ENCODE measurements around the gene MRPS33.
"Not testable (repeated sequence)": the region's sequence is repeated elsewhere in the genome, so short reads cannot be mapped to it uniquely, and the experiment has no call there.

The MRPS33 gene

GRCh38 chr7:140982508-140982907, 32.2 kb downstream of the MRPS33 start:
- H3K9ac ChIP-seq (ENCODE audit: low read length in 2 of 2) = no peak overlapping the region
- H3K4me1 ChIP-seq (ENCODE audit: control insufficient read depth, insufficient read depth, low read length) = no peaks in the 10 kb centered on the region
- H3K9me3 ChIP-seq (ENCODE audit: control insufficient read depth in 2 of 2, low read length in 2 of 2) = peaks cover 5 to 6% of the 10 kb centered on the region in 2 donors
- no peak overlapping the region for H3K4me3 ChIP-seq (ENCODE audit: low read length in 2 of 2)
- no peaks in the 10 kb centered on the region for H3K36me3 ChIP-seq (ENCODE audit: control insufficient read depth in 2 of 2, insufficient read depth in 2 of 2, low read length in 2 of 2)
- H3K27ac ChIP-seq (ENCODE audit: low read length) = no peak overlapping the region
- no peaks in the 10 kb centered on the region for H3K27me3 ChIP-seq (ENCODE audit: control insufficient read depth in 1 of 2, insufficient read depth in 2 of 2, low read length in 2 of 2)

GRCh38 chr7:140981951-140982350, 32.8 kb downstream of the MRPS33 start:
- no peak overlapping the region for H3K4me3 ChIP-seq (ENCODE audit: low read length in 2 of 2)
- H3K27me3 ChIP-seq (ENCODE audit: control insufficient read depth in 1 of 2, insufficient read depth in 2 of 2, low read length in 2 of 2) = no peaks in the 10 kb centered on the region
- no peak overlapping the region for H3K9ac ChIP-seq (ENCODE audit: low read length in 2 of 2)
- no peaks in the 10 kb centered on the region for H3K4me1 ChIP-seq (ENCODE audit: control insufficient read depth, insufficient read depth, low read length)
- peaks cover 5 to 6% of the 10 kb centered on the region in 2 donors for H3K9me3 ChIP-seq (ENCODE audit: control insufficient read depth in 2 of 2, low read length in 2 of 2)
- no peak overlapping the region for H3K27ac ChIP-seq (ENCODE audit: low read length)
- H3K36me3 ChIP-seq (ENCODE audit: control insufficient read depth in 2 of 2, insufficient read depth in 2 of 2, low read length in 2 of 2) = no peaks in the 10 kb centered on the region

DNA sequence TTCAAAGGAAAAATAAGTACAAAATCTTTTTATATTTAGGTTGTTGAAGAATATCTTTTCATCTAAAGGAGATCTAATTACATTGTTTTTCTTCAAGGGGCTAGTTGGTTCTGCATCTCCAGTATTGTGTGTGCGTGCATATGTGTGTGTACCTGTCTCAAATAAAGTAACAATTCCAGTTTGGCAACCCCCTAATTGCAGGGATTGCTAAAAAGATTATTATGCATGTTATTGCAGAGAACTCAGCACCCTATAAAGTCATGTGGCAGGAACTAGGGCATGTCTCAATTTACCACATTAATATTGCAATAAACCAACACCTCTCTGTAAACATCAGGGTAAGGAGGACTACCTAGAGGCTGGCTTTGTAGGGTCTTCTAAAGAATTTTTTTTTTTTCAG, 37.0 kb downstream of the MRPS33 start:
- Histone ChIP-seq H3K9ac (ENCODE audit: low read length in 2 of 2) (no peak overlapping the region), H3K27ac (ENCODE audit: low read length) (no peak overlapping the region), H3K4me3 (ENCODE audit: low read length in 2 of 2) (no peak overlapping the region), H3K36me3 (ENCODE audit: control insufficient read depth in 2 of 2, insufficient read depth in 2 of 2, low read length in 2 of 2) (no peaks in the 10 kb centered on the region), H3K9me3 (ENCODE audit: control insufficient read depth in 2 of 2, low read length in 2 of 2) (no peaks in the 10 kb centered on the region), H3K27me3 (ENCODE audit: control insufficient read depth in 1 of 2, insufficient read depth in 2 of 2, low read length in 2 of 2) (no peaks in the 10 kb centered on the region), H3K4me1 (ENCODE audit: control insufficient read depth, insufficient read depth, low read length) (no peaks in the 10 kb centered on the region)

DNA sequence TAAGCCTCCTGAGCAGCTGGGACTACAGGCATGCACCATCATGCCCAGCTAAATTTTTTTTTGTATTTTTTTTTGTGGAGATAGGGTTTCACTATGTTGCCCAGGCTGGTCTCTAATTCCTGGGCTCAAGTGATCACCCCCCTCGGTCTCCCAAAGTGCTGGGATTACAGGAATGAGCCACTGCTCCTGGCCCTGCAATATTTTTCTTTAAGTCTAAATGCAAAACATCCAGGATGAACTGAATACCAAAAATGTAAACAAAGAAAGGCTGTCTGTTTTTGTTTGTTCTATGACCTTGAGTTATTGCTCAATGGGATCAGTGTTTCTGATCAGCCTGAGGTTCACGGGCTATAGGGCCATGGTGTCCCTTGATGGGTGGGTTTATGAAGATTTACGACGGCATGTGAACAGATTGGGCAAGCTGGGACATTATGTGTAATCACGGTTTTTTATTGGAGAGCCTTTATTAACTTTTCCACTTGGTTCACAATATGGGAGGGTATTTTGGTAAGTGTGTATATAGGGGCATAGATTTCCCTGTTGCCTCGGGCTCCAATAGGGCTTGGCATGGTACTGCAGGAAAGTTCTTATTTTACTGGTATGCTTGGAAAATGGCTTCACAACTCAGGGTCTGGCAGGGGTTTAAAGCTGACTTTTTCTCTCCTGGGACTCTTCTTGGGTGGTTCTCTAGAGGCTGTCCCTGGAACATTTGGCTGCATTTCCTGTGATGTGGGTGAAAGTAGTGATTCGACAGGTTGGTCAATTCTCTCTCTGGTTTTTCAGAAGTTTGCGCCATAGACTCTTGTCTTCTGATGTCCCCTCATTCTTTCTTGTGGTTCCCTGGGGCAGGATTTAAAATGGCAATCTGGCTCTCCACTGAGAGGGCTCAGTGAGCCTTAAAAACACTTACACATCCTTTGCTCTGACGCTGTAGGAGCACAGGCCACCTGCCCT, 41.6 kb downstream of the MRPS33 start:
- Histone ChIP-seq H3K9me3 (ENCODE audit: control insufficient read depth in 2 of 2, low read length in 2 of 2) (no peaks in the 10 kb centered on the region), H3K36me3 (ENCODE audit: control insufficient read depth in 2 of 2, insufficient read depth in 2 of 2, low read length in 2 of 2) (no peaks in the 10 kb centered on the region), H3K4me3 (ENCODE audit: low read length in 2 of 2) (no peak overlapping the region), H3K27me3 (ENCODE audit: control insufficient read depth in 1 of 2, insufficient read depth in 2 of 2, low read length in 2 of 2) (no peaks in the 10 kb centered on the region), H3K4me1 (ENCODE audit: control insufficient read depth, insufficient read depth, low read length) (no peaks in the 10 kb centered on the region), H3K27ac (ENCODE audit: low read length) (no peak overlapping the region), H3K9ac (ENCODE audit: low read length in 2 of 2) (no peak overlapping the region)

- Histone ChIP-seq H3K9ac (ENCODE audit: low read length in 2 of 2) (no peak overlapping the region), H3K36me3 (ENCODE audit: control insufficient read depth in 2 of 2, insufficient read depth in 2 of 2, low read length in 2 of 2) (no peaks in the 10 kb centered on the region), H3K4me3 (ENCODE audit: low read length in 2 of 2) (no peak overlapping the region), H3K9me3 (ENCODE audit: control insufficient read depth in 2 of 2, low read length in 2 of 2) (no peaks in the 10 kb centered on the region), H3K27ac (ENCODE audit: low read length) (no peak overlapping the region), H3K27me3 (ENCODE audit: control insufficient read depth in 1 of 2, insufficient read depth in 2 of 2, low read length in 2 of 2) (no peaks in the 10 kb centered on the region), H3K4me1 (ENCODE audit: control insufficient read depth, insufficient read depth, low read length) (no peaks in the 10 kb centered on the region)
These were observed 42.4 kb downstream of the MRPS33 start for GRCh38 chr7:140972344-140972743.

DNA sequence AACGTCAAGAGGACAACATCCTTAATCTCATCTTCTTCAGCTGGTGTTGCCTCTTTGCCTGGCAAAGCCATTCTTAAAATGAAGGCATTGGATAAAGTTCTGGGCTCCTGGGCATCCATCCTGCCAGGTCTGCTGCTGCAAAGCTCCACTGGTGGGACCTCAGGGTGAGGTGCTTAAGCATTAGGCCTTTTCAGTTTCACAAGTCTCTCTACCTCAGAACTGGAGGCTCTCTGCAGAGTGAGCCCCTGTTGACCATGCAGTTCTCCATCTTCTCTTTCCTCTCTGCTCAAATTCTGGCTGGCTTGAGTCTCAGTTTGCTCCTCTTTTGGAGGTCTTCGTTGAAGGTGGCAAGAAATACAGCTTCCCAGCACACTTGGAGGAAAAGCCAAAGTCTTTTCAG, 47.3 kb downstream of the MRPS33 start:
- Histone ChIP-seq H3K9me3 (ENCODE audit: control insufficient read depth in 2 of 2, low read length in 2 of 2) (no peaks in the 10 kb centered on the region), H3K4me1 (ENCODE audit: control insufficient read depth, insufficient read depth, low read length) (no peaks in the 10 kb centered on the region), H3K27me3 (ENCODE audit: control insufficient read depth in 1 of 2, insufficient read depth in 2 of 2, low read length in 2 of 2) (no peaks in the 10 kb centered on the region), H3K36me3 (ENCODE audit: control insufficient read depth in 2 of 2, insufficient read depth in 2 of 2, low read length in 2 of 2) (no peaks in the 10 kb centered on the region), H3K4me3 (ENCODE audit: low read length in 2 of 2) (no peak overlapping the region), H3K9ac (ENCODE audit: low read length in 2 of 2) (no peak overlapping the region), H3K27ac (ENCODE audit: low read length) (no peak overlapping the region)

DNA sequence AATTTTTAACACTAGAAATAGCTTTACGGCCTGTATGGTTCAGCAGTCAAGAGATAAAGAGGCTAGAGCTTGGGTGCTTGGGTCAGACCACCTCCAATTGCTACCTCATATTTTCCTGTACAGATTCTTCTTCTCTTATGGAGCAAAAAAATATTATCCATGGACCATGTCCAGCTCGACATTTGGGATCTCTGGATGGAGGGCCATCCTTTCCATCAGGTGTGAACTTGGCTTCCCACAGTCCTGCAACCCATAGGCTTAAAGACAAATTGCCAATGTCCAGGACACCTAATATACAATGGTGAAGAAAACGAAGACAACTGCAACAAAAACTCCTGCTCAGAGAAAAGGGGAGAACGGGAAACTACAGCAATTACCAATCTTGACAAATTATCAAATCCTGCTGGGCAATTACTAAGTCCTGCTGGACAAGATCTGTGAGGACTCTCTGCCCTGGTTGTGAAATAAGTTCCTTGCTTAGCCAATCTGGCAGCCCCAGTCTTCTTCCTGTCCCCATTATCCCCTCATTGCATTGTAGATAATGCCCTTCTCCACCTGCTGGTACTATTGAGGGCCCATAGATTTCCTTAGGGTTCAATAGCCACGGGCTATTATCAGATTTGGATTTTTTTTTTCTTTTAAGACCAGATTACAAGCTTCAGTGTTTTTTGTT, 48.1 kb downstream of the MRPS33 start:
- Histone ChIP-seq H3K36me3 (ENCODE audit: control insufficient read depth in 2 of 2, insufficient read depth in 2 of 2, low read length in 2 of 2) (no peaks in the 10 kb centered on the region), H3K4me1 (ENCODE audit: control insufficient read depth, insufficient read depth, low read length) (no peaks in the 10 kb centered on the region), H3K4me3 (ENCODE audit: low read length in 2 of 2) (no peak overlapping the region), H3K27ac (ENCODE audit: low read length) (no peak overlapping the region), H3K9me3 (ENCODE audit: control insufficient read depth in 2 of 2, low read length in 2 of 2) (no peaks in the 10 kb centered on the region), H3K9ac (ENCODE audit: low read length in 2 of 2) (no peak overlapping the region), H3K27me3 (ENCODE audit: control insufficient read depth in 1 of 2, insufficient read depth in 2 of 2, low read length in 2 of 2) (no peaks in the 10 kb centered on the region)

DNA sequence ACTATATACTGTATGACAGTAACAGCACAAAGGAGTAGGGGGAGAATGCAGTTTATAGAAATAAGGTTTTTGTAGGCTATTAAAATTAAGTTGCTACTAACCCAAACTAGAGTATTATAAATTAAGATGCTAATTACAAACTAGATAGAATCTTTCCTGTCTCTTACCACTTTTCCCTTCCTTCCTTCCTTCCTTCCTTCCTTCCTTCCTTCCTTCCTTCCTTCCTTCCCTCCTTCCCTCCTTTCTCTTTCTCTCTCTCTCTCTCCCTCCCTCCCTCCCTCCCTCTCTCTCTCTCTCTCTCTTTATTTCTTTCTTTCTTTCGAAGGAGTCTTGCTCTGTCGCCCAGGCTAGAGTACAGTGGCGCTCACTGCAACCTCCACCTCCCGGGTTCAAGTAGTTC, 53.6 kb downstream of the MRPS33 start:
- Histone ChIP-seq H3K4me1 (ENCODE audit: control insufficient read depth, insufficient read depth, low read length) (no peaks in the 10 kb centered on the region), H3K27ac (ENCODE audit: low read length) (no peak overlapping the region)

GRCh38 chr7:140956997-140957396, 57.8 kb downstream of the MRPS33 start:
- not testable (repeated sequence) for H3K9me3 ChIP-seq (ENCODE audit: control insufficient read depth in 2 of 2, low read length in 2 of 2); H3K4me3 ChIP-seq (ENCODE audit: low read length in 2 of 2); H3K27ac ChIP-seq (ENCODE audit: low read length); H3K27me3 ChIP-seq (ENCODE audit: control insufficient read depth in 1 of 2, insufficient read depth in 2 of 2, low read length in 2 of 2); H3K36me3 ChIP-seq (ENCODE audit: control insufficient read depth in 2 of 2, insufficient read depth in 2 of 2, low read length in 2 of 2); H3K9ac ChIP-seq (ENCODE audit: low read length in 2 of 2); H3K4me1 ChIP-seq (ENCODE audit: control insufficient read depth, insufficient read depth, low read length)

More for the DNA sequence above, 53.6 kb downstream of the MRPS33 start:
- Histone ChIP-seq H3K4me3 (ENCODE audit: low read length in 2 of 2) (no peak overlapping the region), H3K27me3 (ENCODE audit: control insufficient read depth in 1 of 2, insufficient read depth in 2 of 2, low read length in 2 of 2) (no peaks in the 10 kb centered on the region), H3K36me3 (ENCODE audit: control insufficient read depth in 2 of 2, insufficient read depth in 2 of 2, low read length in 2 of 2) (no peaks in the 10 kb centered on the region), H3K9ac (ENCODE audit: low read length in 2 of 2) (no peak overlapping the region), H3K9me3 (ENCODE audit: control insufficient read depth in 2 of 2, low read length in 2 of 2) (peaks cover 0 to 2% of the 10 kb centered on the region in 2 donors)
